ENCODE measurements around the gene GPS2. TPM values are rescaled to one million over a fixed set of nuclear protein-coding genes. Genes with fewer than 3 reads are reported as not detected.

The GPS2 gene
- total and polyA plus RNA-seq, 8 donors: 48.2 to 102 (median 80.8) TPM

- peak overlapping the region in 1 of 2 donors; percentile 95 for H3K4me3 ChIP-seq
- no peak for TF ChIP-seq CTCF (IDR thresholded peaks at IDR 0.05)
- H3K9me3 ChIP-seq: no peaks in the 10 kb centered on the region
- intact Hi-C loops (cut with DNase I): no loop called here
- DNase-seq: no peak
- peaks cover 3 to 28% of the 10 kb centered on the region in 2 donors for H3K4me1 ChIP-seq
- ATAC-seq: no peak
- no peak overlapping the region for H3K27ac ChIP-seq
- H3K36me3 ChIP-seq: peaks cover 0 to 38% of the 10 kb centered on the region in 2 donors
- H3K27me3 ChIP-seq: no peaks in the 10 kb centered on the region
These were observed 12.8 kb upstream of the GPS2 start for GRCh38 chr17:7328009-7328408.

GRCh38 chr17:7327501-7327900 is 12.3 kb upstream of the GPS2 start:
- peaks cover 0 to 43% of the 10 kb centered on the region in 2 donors for H3K36me3 ChIP-seq
- ATAC-seq: no peak
- H3K4me3 ChIP-seq: no peak overlapping the region
- peaks cover 3 to 28% of the 10 kb centered on the region in 2 donors for H3K4me1 ChIP-seq
- intact Hi-C loops (cut with DNase I): no loop called here
- no peak for DNase-seq
- H3K9me3 ChIP-seq: no peaks in the 10 kb centered on the region
- TF ChIP-seq CTCF (IDR thresholded peaks at IDR 0.05): no peak
- no peaks in the 10 kb centered on the region for H3K27me3 ChIP-seq
- H3K27ac ChIP-seq: no peak overlapping the region

GRCh38 chr17:7327056-7327455 is 11.9 kb upstream of the GPS2 start:
- no peak for ATAC-seq
- Histone ChIP-seq H3K36me3 (peaks cover 0 to 48% of the 10 kb centered on the region in 2 donors), H3K27ac (no peak overlapping the region), H3K9me3 (no peaks in the 10 kb centered on the region), H3K27me3 (no peaks in the 10 kb centered on the region), H3K4me3 (no peak overlapping the region), H3K4me1 (peaks cover 3 to 24% of the 10 kb centered on the region in 2 donors)
- TF ChIP-seq CTCF (IDR thresholded peaks at IDR 0.05): no peak
- no peak for DNase-seq
- intact Hi-C loops (cut with DNase I): no loop called here

GRCh38 chr17:7326186-7326585 is 11.0 kb upstream of the GPS2 start:
- no peak for TF ChIP-seq CTCF (IDR thresholded peaks at IDR 0.05)
- H3K4me3 ChIP-seq: no peak overlapping the region
- peaks cover 3 to 23% of the 10 kb centered on the region in 2 donors for H3K4me1 ChIP-seq
- peaks cover 0 to 56% of the 10 kb centered on the region in 2 donors for H3K36me3 ChIP-seq
- DNase-seq: no peak
- H3K27ac ChIP-seq: no peak overlapping the region
- no peaks in the 10 kb centered on the region for H3K9me3 ChIP-seq
- no peak for ATAC-seq
- intact Hi-C loops (cut with DNase I): no loop called here
- H3K27me3 ChIP-seq: no peaks in the 10 kb centered on the region

- no peak for TF ChIP-seq CTCF (IDR thresholded peaks at IDR 0.05)
- H3K36me3 ChIP-seq: peaks cover 0 to 68% of the 10 kb centered on the region in 2 donors
- peaks cover 0 to 14% of the 10 kb centered on the region in 2 donors for H3K4me1 ChIP-seq
- H3K27me3 ChIP-seq: no peaks in the 10 kb centered on the region
- DNase-seq (no peak), ATAC-seq (no peak)
- no peaks in the 10 kb centered on the region for H3K9me3 ChIP-seq
- no peak overlapping the region for H3K4me3 ChIP-seq
- intact Hi-C loops (cut with DNase I): no loop called here
- H3K27ac ChIP-seq: no peak overlapping the region
These were observed 9.9 kb upstream of the GPS2 start for GRCh38 chr17:7325031-7325528.
